Mesendoderm (in vitro differentiated cells): Measurements from ENCODE around the gene RPUSD4.

ENCODE experiments used
- DNase-seq: peaks from one replicate; pipeline ENCODE4 v3.0.0; 2013
- H2AK5ac ChIP-seq: 2 replicates; pipeline ENCODE4 v1.6.1; 2013; ENCODE audit warnings: low read length, inconsistent platforms
- H2BK120ac ChIP-seq: 2 replicates; pipeline ENCODE4 v1.6.1; 2013; ENCODE audit warnings: low read depth, mild to moderate bottlenecking, low read length, moderate library complexity, mixed read lengths
- H2BK15ac ChIP-seq: replicated peaks from 2 replicates; pipeline ENCODE4 v1.6.1; 2013; ENCODE audit warnings: low read depth, mild to moderate bottlenecking, moderate library complexity
- H2BK5ac ChIP-seq: 2 replicates; pipeline ENCODE4 v1.6.1; 2013; ENCODE audit warnings: low read length, inconsistent platforms
- H3K18ac ChIP-seq: 2 replicates; pipeline ENCODE4 v1.6.1; 2013; ENCODE audit warnings: mild to moderate bottlenecking, low read length, mixed read lengths
- H3K23ac ChIP-seq: one replicate; pipeline ENCODE4 v1.6.1; 2013; ENCODE audit warnings: low read length
- H3K27ac ChIP-seq: 2 replicates; pipeline ENCODE4 v1.5.1; 2013; ENCODE audit warnings: low read depth, mild to moderate bottlenecking, inconsistent platforms, low read length, moderate library complexity
- H3K27me3 ChIP-seq: 2 replicates; pipeline ENCODE4 v1.6.1; 2013; ENCODE audit warnings: low read length, control low read depth, mild to moderate bottlenecking, inconsistent platforms; ENCODE audit not compliant: insufficient read depth, poor library complexity
- H3K36me3 ChIP-seq: 2 replicates; pipeline ENCODE4 v1.6.1; 2013; ENCODE audit warnings: low read length, inconsistent platforms; ENCODE audit not compliant: control insufficient read depth, insufficient read depth
- H3K4ac ChIP-seq: one replicate; pipeline ENCODE4 v1.6.1; 2013; ENCODE audit warnings: low read depth, mild to moderate bottlenecking, low read length, moderate library complexity
- H3K4me1 ChIP-seq: 2 replicates; pipeline ENCODE4 v1.6.1; 2013; ENCODE audit warnings: low read depth, low read length, inconsistent platforms; ENCODE audit not compliant: control insufficient read depth
- H3K4me2 ChIP-seq: 2 replicates; pipeline ENCODE4 v1.6.1; 2013; ENCODE audit warnings: low read length
- H3K4me3 ChIP-seq: 2 replicates; pipeline ENCODE4 v1.5.1; 2013; ENCODE audit warnings: mild to moderate bottlenecking, low read length
- H3K56ac ChIP-seq: one replicate; pipeline ENCODE4 v1.6.1; 2013; ENCODE audit warnings: low read length
- H3K79me1 ChIP-seq: 2 replicates; pipeline ENCODE4 v1.6.1; 2013; ENCODE audit warnings: low read length, inconsistent platforms
- H3K79me2 ChIP-seq: 2 replicates; pipeline ENCODE4 v1.6.1; 2013; ENCODE audit warnings: mild to moderate bottlenecking, low read length; ENCODE audit not compliant: control insufficient read depth, insufficient read depth
- H3K9ac ChIP-seq: 2 replicates; pipeline ENCODE4 v1.6.1; 2013; ENCODE audit warnings: low read length, inconsistent platforms
- H4K5ac ChIP-seq: one replicate; pipeline ENCODE4 v1.6.1; 2013; ENCODE audit warnings: low read length
- H4K8ac ChIP-seq: one replicate; pipeline ENCODE4 v1.6.1; 2013; ENCODE audit warnings: low read depth, mild to moderate bottlenecking, control low read depth, low read length, moderate library complexity
- WGBS: extraction: QIAGEN DNeasy Blood & Tissue Kit; methylation state at CpG from one replicate; pipeline ENCODE4 v1.1.7; 2013; ENCODE audit warnings: low lambda C conversion rate, missing lambda C conversion rate; ENCODE audit not compliant: insufficient coverage; ENCODE audit errors: extremely low coverage; 5-methylcytosine and 5-hydroxymethylcytosine counted together

The RPUSD4 gene

GRCh38 chr11:126166413-126166812 is 45.0 kb downstream of the RPUSD4 start:
- Histone ChIP-seq H4K8ac (no peak overlapping the region), H3K9ac (no peak overlapping the region), H3K4me2 (no peak overlapping the region), H3K18ac (no peak overlapping the region), H3K79me1 (no peaks in the 10 kb centered on the region), H2AK5ac (no peak overlapping the region), H4K5ac (no peak overlapping the region), H3K27ac (no peak overlapping the region), H3K79me2 (no peaks in the 10 kb centered on the region), H3K4ac (no peak overlapping the region), H3K36me3 (no peaks in the 10 kb centered on the region), H2BK15ac (no peak overlapping the region), H3K4me1 (no peaks in the 10 kb centered on the region), H3K56ac (no peak overlapping the region), H3K23ac (no peak overlapping the region), H3K4me3 (no peak overlapping the region), H3K27me3 (no peaks in the 10 kb centered on the region), H2BK5ac (no peak overlapping the region), H2BK120ac (no peak overlapping the region)
- DNase-seq, result no peak
- no CpG with 5 or more reads among the region's 3 CpGs for WGBS

- Histone ChIP-seq H2BK15ac (no peak overlapping the region), H3K27me3 (no peaks in the 10 kb centered on the region), H3K9ac (no peak overlapping the region), H3K36me3 (no peaks in the 10 kb centered on the region), H3K23ac (no peak overlapping the region), H4K5ac (no peak overlapping the region), H3K79me2 (no peaks in the 10 kb centered on the region), H3K56ac (no peak overlapping the region), H2BK5ac (no peak overlapping the region), H2AK5ac (no peak overlapping the region), H3K79me1 (no peaks in the 10 kb centered on the region), H3K4me3 (no peak overlapping the region), H3K4me2 (no peak overlapping the region), H4K8ac (no peak overlapping the region), H3K4ac (no peak overlapping the region), H2BK120ac (no peak overlapping the region), H3K27ac (no peak overlapping the region), H3K18ac (no peak overlapping the region), H3K4me1 (no peaks in the 10 kb centered on the region)
- WGBS, result no CpG with 5 or more reads among the region's 10 CpGs
- DNase-seq, result no peak
Observed at GRCh38 chr11:126165757-126166156, 45.7 kb downstream of the RPUSD4 start.

DNA sequence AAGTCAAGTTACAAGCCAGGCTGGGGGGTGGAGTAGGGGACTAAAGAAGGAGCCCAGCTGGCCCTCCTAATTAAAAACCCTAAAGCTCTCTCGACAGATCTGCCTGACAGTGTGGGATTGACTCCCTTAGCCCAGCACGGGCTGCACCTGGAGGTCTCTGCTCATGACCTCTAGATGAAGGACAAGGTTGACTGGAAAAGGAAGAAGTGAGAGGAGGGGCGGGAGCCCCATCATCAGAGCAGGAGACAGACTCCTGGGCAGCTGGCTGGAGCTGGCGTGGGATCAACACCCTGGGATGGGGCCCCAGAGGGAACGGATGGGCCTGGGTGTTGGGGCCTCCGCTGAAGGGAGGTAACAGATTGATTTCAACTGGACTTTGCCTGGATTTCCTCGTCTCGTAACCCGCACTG is 46.1 kb downstream of the RPUSD4 start:
- no peak for DNase-seq
- no peak overlapping the region for H2BK120ac ChIP-seq
- WGBS, result no CpG with 5 or more reads among the region's 9 CpGs
- no peak overlapping the region for H3K9ac ChIP-seq
- no peak overlapping the region for H3K56ac ChIP-seq
- H3K4ac ChIP-seq, result no peak overlapping the region
- H3K79me1 ChIP-seq, result no peaks in the 10 kb centered on the region
- H3K4me3 ChIP-seq, result no peak overlapping the region
- no peaks in the 10 kb centered on the region for H3K4me1 ChIP-seq
- no peaks in the 10 kb centered on the region for H3K79me2 ChIP-seq
- H3K27me3 ChIP-seq, result no peaks in the 10 kb centered on the region
- no peak overlapping the region for H4K5ac ChIP-seq
- no peak overlapping the region for H3K27ac ChIP-seq
- H3K18ac ChIP-seq, result no peak overlapping the region
- H3K4me2 ChIP-seq, result no peak overlapping the region
- no peak overlapping the region for H4K8ac ChIP-seq
- no peaks in the 10 kb centered on the region for H3K36me3 ChIP-seq
- no peak overlapping the region for H2AK5ac ChIP-seq
- H2BK15ac ChIP-seq, result no peak overlapping the region
- no peak overlapping the region for H2BK5ac ChIP-seq
- no peak overlapping the region for H3K23ac ChIP-seq

DNA sequence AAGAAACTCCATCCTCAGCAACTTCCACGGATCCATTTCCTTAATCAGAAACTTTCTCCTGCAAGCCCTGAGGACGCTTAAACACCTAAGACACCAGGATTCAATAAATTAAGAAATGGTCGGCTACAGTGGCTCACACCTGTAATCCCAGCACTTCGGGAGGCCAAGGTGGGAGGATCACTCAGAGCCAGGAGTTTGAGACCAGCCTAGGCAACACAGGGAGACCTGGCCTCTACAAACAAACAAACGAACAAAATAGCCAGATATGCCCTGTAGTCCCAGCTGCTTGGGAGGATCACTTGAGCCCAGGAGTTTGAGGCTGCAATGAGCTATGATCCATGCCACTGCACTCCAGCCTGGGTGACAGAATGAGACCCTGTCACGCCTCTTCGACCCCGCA is 46.7 kb downstream of the RPUSD4 start:
- no CpG with 5 or more reads among the region's 8 CpGs for WGBS
- H4K8ac ChIP-seq, result no peak overlapping the region
- H3K4ac ChIP-seq, result no peak overlapping the region
- H3K36me3 ChIP-seq, result no peaks in the 10 kb centered on the region
- H2BK15ac ChIP-seq, result no peak overlapping the region
- DNase-seq, result no peak
- no peak overlapping the region for H3K4me2 ChIP-seq
- H3K18ac ChIP-seq, result no peak overlapping the region
- H3K9ac ChIP-seq, result no peak overlapping the region
- H2BK5ac ChIP-seq, result no peak overlapping the region
- H3K79me2 ChIP-seq, result no peaks in the 10 kb centered on the region
- no peak overlapping the region for H2BK120ac ChIP-seq
- no peak overlapping the region for H3K4me3 ChIP-seq
- H3K27ac ChIP-seq, result no peak overlapping the region
- H4K5ac ChIP-seq, result no peak overlapping the region
- no peaks in the 10 kb centered on the region for H3K79me1 ChIP-seq
- H3K56ac ChIP-seq, result no peak overlapping the region
- no peak overlapping the region for H3K23ac ChIP-seq
- H3K27me3 ChIP-seq, result no peaks in the 10 kb centered on the region
- no peak overlapping the region for H2AK5ac ChIP-seq
- H3K4me1 ChIP-seq, result peaks cover 2% of the 10 kb centered on the region

DNA sequence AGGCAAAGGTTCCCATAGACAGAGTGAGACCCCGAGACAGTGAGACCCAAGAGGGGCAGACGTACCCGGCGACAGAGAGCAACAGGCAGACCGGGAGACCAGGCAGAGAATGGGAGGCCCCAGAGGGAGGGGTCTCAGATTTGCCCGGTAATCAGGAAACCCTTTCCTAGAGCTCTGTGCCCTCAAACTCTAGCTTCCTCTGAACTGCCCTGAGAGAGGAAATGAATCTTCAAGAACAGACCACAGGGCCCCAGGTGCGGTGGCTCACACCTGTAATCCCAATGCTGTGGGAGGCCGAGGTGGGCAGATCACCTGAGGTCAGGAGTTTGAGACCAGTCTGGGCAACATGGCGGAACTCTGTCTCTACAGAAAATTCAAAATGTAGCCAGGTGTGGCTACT is 47.7 kb downstream of the RPUSD4 start:
- no peak overlapping the region for H4K5ac ChIP-seq
- WGBS, result no CpG with 5 or more reads among the region's 9 CpGs
- no peak overlapping the region for H2AK5ac ChIP-seq
- no peak overlapping the region for H2BK5ac ChIP-seq
- H3K4me2 ChIP-seq, result no peak overlapping the region
- no peak overlapping the region for H4K8ac ChIP-seq
- H2BK120ac ChIP-seq, result no peak overlapping the region
- H2BK15ac ChIP-seq, result no peak overlapping the region
- H3K9ac ChIP-seq, result no peak overlapping the region
- H3K4me3 ChIP-seq, result no peak overlapping the region
- H3K27me3 ChIP-seq, result no peaks in the 10 kb centered on the region
- H3K27ac ChIP-seq, result no peak overlapping the region
- H3K18ac ChIP-seq, result no peak overlapping the region
- no peak overlapping the region for H3K4ac ChIP-seq
- H3K79me1 ChIP-seq, result no peaks in the 10 kb centered on the region
- no peak overlapping the region for H3K23ac ChIP-seq
- H3K79me2 ChIP-seq, result no peaks in the 10 kb centered on the region
- H3K56ac ChIP-seq, result no peak overlapping the region
- peaks cover 7% of the 10 kb centered on the region for H3K4me1 ChIP-seq
- no peak for DNase-seq
- H3K36me3 ChIP-seq, result no peaks in the 10 kb centered on the region

- H2BK5ac ChIP-seq, result no peak overlapping the region
- no peak overlapping the region for H3K27ac ChIP-seq
- no peak overlapping the region for H3K23ac ChIP-seq
- H4K5ac ChIP-seq, result no peak overlapping the region
- peaks cover 7% of the 10 kb centered on the region for H3K4me1 ChIP-seq
- no peak overlapping the region for H3K56ac ChIP-seq
- no peaks in the 10 kb centered on the region for H3K27me3 ChIP-seq
- no peak overlapping the region for H3K4me2 ChIP-seq
- H3K9ac ChIP-seq, result no peak overlapping the region
- H3K18ac ChIP-seq, result no peak overlapping the region
- H4K8ac ChIP-seq, result no peak overlapping the region
- WGBS, result no CpG with 5 or more reads among the region's 22 CpGs
- no peak overlapping the region for H2BK15ac ChIP-seq
- H3K4me3 ChIP-seq, result no peak overlapping the region
- H3K36me3 ChIP-seq, result no peaks in the 10 kb centered on the region
- H3K79me1 ChIP-seq, result no peaks in the 10 kb centered on the region
- peak; percentile 43 for DNase-seq
- H2BK120ac ChIP-seq, result no peak overlapping the region
- no peak overlapping the region for H3K4ac ChIP-seq
- no peaks in the 10 kb centered on the region for H3K79me2 ChIP-seq
- H2AK5ac ChIP-seq, result no peak overlapping the region
Observed at GRCh38 chr11:126163074-126163700, 48.3 kb downstream of the RPUSD4 start.
